ACHN (cell line): Measurements from ENCODE around the gene AFF4.

Experiments used
- DNase-seq: peaks from one replicate; pipeline ENCODE4 v3.0.0-alpha.2; 2015
- in situ Hi-C: cut with HindIII; loops from 2 replicates; pipeline ENCODE4 v1.10.0; 2017; ENCODE audit warnings: low sequenced_read_pairs, low pct_ligation_motif_present, low pct_unique_long_range_greater_than_20kb

AFF4 gene

GRCh38 chr5:132901036-132901435 is 62.4 kb downstream of the AFF4 start:
- DNase-seq = no peak
- in situ Hi-C loops = no loop called here

DNA sequence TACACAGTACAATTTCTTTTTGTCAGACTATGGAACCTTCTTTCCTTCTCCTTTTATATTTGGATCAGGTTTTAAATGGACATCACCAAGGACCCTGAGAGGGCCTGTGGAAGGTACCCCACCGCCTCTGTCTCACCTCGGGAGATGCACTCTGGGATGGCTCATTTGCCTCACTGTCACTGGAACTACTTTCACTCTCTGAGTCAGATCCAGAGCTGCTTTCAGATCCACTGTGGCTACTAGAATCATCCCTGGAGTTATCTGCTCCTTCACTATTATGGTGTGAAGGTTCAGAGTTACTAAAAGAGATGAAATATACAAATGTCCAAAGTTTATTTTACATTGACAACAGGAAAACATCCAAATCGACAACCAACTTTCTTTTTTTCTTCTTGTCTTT is 65.3 kb downstream of the AFF4 start:
- no peak for DNase-seq
- in situ Hi-C loops = no loop called here

- in situ Hi-C loops = no loop called here
These were observed 66.7 kb downstream of the AFF4 start for GRCh38 chr5:132896685-132897084.

DNA sequence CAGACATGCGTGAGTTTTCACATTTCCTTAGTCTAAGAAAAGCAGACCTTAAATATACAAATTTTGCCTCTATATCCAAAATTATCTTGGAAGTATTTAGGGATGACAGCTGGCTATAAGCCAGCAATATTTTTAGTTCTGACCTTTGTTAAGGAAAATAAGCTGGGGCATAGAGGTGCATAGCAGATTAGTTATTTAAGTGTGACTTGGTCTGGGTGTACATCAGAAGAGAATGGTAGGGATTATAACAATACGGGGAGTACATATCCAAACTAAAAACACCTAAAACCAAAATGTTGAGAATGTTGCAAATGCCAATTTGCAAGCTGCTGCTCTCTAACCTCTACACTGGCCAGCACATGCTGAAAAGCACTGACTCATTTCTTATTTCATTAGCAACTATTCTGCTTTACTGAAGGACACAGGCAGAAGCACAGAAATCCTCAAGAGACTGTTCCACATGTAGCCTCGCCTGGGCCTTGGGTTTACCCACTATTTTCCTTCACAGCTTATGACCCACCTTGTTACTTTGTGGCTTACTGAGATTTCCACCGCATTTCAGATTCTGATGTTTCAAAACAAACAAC is 67.6 kb downstream of the AFF4 start:
- DNase-seq = no peak
- in situ Hi-C loops = no loop called here

More at GRCh38 chr5:132896685-132897084, 66.7 kb downstream of the AFF4 start:
- no peak for DNase-seq

DNA sequence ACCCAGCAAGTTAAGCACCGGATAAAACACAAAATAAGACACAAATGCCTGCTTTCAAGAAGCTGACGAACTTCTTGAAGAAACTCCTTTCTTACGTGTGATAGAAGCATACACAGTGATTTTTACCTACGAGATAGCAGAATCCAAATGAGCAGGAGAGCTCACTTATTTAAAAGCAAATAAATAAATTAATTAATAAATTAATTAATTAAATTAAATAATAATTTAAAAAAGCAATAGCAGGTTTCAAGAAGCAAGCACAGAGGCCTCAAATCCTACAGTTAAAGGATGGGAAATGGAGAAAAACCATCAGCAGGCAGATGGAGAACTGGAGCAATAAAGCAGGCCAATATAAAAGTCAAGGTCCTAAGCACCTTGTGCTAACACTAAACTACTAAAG is 72.6 kb downstream of the AFF4 start:
- no peak for DNase-seq
- in situ Hi-C loops = no loop called here

GRCh38 chr5:132889501-132889900 is 73.9 kb downstream of the AFF4 start:
- DNase-seq = no peak
- in situ Hi-C loops = no loop called here

DNA sequence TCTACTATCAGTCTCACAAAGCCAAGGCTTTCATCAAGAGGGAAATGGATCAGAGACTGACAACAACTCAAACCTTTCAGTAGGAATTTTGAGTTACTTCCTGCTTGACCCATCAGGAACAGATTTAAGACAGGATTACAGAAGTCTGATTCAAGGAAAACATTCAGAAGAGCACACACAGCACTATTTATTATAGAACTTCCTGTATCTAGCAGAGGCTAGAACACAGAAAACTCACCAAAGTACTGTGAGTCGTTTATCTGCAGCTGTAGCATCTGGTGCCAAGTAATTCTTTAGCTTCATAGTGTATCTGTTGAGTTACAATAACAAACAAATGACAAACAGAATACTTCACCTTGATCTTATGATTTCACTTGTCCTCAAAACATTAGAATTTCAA is 76.2 kb downstream of the AFF4 start:
- no peak for DNase-seq
- in situ Hi-C loops = no loop called here

DNA sequence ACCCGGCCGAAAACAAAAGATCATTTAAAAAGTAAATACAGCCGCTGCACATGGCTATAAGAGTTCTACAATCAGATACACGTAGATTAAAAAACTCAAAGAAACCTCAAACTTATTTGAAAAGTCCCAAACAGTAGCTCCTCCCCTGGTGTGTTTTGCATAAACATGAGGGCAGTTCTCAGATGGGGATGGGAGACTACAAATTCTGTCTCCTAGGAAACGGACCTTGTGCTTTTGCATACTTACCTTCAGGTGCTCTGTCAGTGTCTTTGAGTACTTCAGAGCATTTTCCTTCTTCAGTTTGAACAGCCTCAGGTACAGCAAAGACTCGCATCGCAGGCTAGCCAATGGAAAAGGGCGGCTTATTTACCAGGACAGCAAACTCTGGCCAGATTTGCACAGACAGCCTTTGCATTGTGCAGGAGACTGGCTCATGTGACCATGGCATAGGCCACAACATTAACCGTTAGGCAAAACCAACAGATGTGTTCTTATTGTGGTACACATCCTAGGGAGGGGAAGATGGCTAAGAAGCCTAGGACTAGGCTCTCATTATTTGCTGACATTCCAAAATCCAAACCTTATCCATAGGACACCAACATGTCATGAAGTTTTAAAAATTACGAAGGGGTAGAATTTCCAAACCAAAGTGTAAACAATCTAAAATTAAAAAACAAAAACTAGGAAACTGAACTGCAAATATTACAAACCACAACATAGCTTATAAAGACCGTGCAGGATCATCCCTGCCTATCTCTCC is 77.2 kb downstream of the AFF4 start:
- in situ Hi-C loops = no loop called here

GRCh38 chr5:132884548-132884947 is 78.9 kb downstream of the AFF4 start:
- DNase-seq = no peak
- in situ Hi-C loops = no loop called here

More for the DNA sequence above, 77.2 kb downstream of the AFF4 start:
- no peak for DNase-seq

DNA sequence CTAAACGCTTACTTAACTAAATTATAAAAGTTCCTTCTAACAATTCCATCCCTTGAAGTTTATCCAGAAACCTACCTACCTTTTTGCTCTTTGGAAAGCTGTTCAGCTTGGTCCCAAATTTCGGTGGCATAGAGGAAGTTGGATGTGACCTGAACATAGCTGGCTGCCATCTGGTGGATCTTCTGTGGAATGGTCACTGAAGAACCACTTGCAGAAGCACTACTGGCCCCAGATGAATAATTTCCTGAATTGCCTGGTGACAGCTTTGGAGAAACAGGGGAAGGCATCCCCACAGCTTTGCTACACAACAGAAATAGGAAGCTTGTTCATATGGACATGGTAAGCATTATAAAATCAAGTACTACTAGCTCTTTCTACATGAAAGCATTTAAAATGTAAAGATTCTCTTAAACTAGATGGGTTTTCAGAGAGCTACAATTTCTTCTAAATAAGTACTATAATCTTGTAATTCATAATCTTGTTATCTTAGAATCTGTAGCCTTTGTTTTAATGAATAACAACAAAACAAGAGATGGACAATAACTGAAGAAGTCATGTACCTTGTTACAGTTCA is 80.1 kb downstream of the AFF4 start:
- DNase-seq = peak; percentile 60
- in situ Hi-C loops = no loop called here

DNA sequence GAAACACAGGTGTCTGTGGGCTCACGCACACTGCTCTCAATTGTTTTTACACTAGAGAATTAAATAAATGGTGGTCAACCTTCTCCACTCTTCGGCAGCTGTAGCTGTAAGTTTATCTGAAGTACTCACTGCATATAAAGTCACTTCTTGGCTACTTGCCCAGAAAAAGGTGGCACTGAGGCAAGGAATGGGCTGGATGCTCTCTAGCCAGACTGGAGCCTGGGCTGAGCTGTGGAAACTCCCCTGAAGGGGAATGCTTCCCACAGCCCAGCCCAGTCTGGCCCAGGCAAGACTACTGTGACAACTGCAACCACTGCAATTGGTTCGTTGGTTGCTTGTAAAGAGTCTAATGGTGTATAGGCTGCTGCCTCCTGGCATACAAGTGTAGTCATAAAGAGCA is 85.5 kb downstream of the AFF4 start:
- no peak for DNase-seq
- in situ Hi-C loops = no loop called here

GRCh38 chr5:132877466-132877865 is 86.0 kb downstream of the AFF4 start:
- in situ Hi-C loops = no loop called here
- no peak for DNase-seq

GRCh38 chr5:132876020-132876759 is 87.2 kb downstream of the AFF4 start:
- in situ Hi-C loops = no loop called here
- DNase-seq = no peak

- no peak for DNase-seq
- in situ Hi-C loops = no loop called here
These were observed 89.5 kb downstream of the AFF4 start for GRCh38 chr5:132873930-132874271.

DNA sequence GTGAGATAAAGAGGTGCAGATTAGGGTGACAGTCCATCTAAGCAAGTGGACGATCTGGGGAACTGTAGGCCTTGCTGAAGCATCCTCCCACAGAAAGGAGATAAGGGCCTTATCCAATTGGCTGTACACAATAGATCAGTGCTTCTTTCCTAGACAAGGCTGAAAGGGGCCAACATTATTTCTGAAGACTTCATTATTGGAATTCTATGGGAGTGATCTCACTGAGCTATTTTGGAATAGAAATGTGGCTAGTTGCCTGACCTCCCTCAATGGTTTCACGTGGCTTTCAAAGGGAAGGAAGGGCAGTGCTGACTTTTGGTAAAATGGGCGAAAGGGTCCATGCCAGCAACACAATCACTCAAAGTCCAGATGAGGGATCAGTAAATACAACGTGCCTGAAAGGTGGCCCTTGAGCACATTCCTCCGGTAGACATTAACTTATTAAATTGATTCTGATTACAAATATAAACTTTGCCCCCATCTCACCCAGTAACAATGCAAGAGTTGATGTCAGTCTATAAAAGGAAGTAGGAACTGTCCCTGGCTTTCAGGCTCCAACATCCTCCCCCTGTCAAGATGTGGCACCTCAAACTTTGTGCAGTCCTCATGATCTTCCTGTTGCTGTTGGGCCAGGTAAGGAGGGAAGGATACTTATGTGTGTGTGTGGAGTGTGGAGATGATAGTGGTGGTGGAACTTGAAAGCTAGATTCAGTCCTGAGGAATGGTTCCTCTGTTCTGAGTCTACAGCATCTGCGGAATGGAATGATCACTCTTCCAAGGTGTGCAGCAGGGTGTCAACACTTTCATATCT is 90.1 kb downstream of the AFF4 start, which contains the start of gene LEAP2:
Gene LEAP2, plus strand, starts transcription at position 550 of the 811 bp plus-strand sequence. Its CDS starts 27 bp downstream, at position 577.
- DNase-seq = no peak
- in situ Hi-C loops = no loop called here

- DNase-seq = no peak
- in situ Hi-C loops = no loop called here
These were observed 90.7 kb downstream of the AFF4 start for GRCh38 chr5:132872788-132873118.

DNA sequence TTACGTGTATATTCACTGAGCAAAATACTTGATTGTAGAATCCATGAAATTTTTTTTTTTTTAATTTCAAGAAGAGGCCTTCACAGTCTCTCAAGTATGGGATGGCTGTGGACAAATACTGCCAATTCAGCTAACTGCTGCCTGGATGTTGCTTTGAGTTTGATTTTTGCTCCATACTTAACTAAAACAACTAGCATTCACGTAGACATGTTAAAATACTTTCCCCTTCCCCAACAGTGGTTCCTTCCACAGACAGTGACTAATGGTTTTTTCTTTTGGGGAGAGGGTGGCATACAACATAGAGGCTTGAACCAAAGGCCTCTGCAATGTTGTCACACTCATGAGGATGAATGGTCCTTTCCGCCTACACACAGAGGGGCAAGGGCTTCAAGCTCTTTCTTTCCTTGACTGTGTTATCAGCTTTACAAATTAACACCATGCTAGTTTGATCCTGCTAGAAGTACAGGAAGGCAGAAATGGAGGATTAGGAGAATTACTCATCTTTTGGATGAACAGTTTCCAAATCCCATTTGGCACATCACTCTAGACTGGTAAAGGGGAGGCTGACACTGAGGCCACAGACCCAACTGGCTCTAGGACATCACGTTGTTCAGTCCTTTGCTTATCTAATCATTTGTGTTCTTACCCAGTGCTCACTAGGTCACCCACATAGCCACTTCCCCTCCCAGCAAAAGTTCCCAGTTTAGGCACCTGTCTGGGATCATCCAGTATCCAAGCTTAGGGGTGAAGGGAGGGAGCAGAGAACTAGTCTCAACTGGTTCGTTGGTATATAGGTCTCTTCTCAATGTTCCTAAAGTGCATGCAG is 91.8 kb downstream of the AFF4 start:
- in situ Hi-C loops = no loop called here

DNA sequence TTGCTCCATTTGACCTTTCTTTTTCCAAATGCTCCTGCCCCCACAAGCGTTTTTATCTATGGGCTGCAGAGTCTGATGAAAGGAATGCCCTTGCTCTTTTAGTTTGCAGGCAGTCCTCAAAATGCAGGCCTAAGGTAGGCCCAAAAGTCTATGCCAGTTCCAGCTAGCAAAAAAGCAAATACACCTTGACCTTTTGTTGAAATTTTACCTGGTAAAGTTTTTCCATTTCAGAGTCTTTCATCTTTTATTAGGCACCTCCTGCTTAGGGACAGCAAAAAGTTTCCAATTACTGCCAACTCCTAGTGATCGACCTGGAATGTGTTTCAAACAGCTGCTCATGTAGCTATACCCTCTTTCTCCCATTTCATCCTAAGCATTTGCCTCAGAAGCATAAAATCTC is 92.6 kb downstream of the AFF4 start:
- in situ Hi-C loops = no loop called here
- no peak for DNase-seq

More for the DNA sequence above, 91.8 kb downstream of the AFF4 start:
- DNase-seq = no peak
